GM08714 (cell line): ENCODE results near the gene NRXN3.
"Not testable (repeated sequence)": the region's sequence is repeated elsewhere in the genome, so short reads cannot be mapped to it uniquely, and the experiment has no call there.

Experiments used
- H3K4me3 ChIP-seq: fragments of 200-500 bp; sonication (Bioruptor generic); 2 replicates; pipeline ENCODE4 v1.5.1; 2014; ENCODE audit warnings: mild to moderate bottlenecking, low read length, inconsistent platforms
- ZNF274 ChIP-seq: IDR thresholded peaks from 2 replicates; pipeline ENCODE4 v1.6.1; 2012; ENCODE audit warnings: mild to moderate bottlenecking, low read depth, low read length

The NRXN3 gene

GRCh38 chr14:78414172-78414571 is 244.0 kb downstream of the NRXN3 start:
- TF ChIP-seq ZNF274: no peak
- H3K4me3 ChIP-seq: no peak overlapping the region

- H3K4me3 ChIP-seq: no peak overlapping the region
- TF ChIP-seq ZNF274: no peak
These were observed 247.4 kb downstream of the NRXN3 start for GRCh38 chr14:78417532-78417931.

- TF ChIP-seq ZNF274: no peak
- H3K4me3 ChIP-seq: no peak overlapping the region
These were observed 254.1 kb downstream of the NRXN3 start for GRCh38 chr14:78424311-78424710.

- H3K4me3 ChIP-seq: no peak overlapping the region
- no peak for TF ChIP-seq ZNF274
These were observed 255.2 kb downstream of the NRXN3 start for GRCh38 chr14:78425330-78425729.

- no peak for TF ChIP-seq ZNF274
- no peak overlapping the region for H3K4me3 ChIP-seq
These were observed 255.6 kb downstream of the NRXN3 start for GRCh38 chr14:78425782-78426181.

GRCh38 chr14:78432046-78432445 is 261.9 kb downstream of the NRXN3 start:
- TF ChIP-seq ZNF274: no peak
- no peak overlapping the region for H3K4me3 ChIP-seq

- not testable (repeated sequence) for H3K4me3 ChIP-seq
These were observed 267.3 kb downstream of the NRXN3 start for GRCh38 chr14:78437448-78437847.

GRCh38 chr14:78440356-78440894 is 270.3 kb downstream of the NRXN3 start:
- no peak overlapping the region for H3K4me3 ChIP-seq
- no peak for TF ChIP-seq ZNF274

GRCh38 chr14:78443834-78444233 is 273.7 kb downstream of the NRXN3 start:
- no peak for TF ChIP-seq ZNF274
- no peak overlapping the region for H3K4me3 ChIP-seq

- TF ChIP-seq ZNF274: no peak
- H3K4me3 ChIP-seq: no peak overlapping the region
These were observed 275.1 kb downstream of the NRXN3 start for GRCh38 chr14:78445275-78445674.

GRCh38 chr14:78446807-78447206 is 276.6 kb downstream of the NRXN3 start:
- H3K4me3 ChIP-seq: no peak overlapping the region
- TF ChIP-seq ZNF274: no peak

GRCh38 chr14:78448164-78449094 is 278.3 kb downstream of the NRXN3 start:
- TF ChIP-seq ZNF274: no peak
- no peak overlapping the region for H3K4me3 ChIP-seq

GRCh38 chr14:78450669-78451318 is 280.6 kb downstream of the NRXN3 start:
- no peak overlapping the region for H3K4me3 ChIP-seq
- no peak for TF ChIP-seq ZNF274

- no peak overlapping the region for H3K4me3 ChIP-seq
- no peak for TF ChIP-seq ZNF274
These were observed 281.1 kb downstream of the NRXN3 start for GRCh38 chr14:78451319-78451695.

- no peak for TF ChIP-seq ZNF274
- H3K4me3 ChIP-seq: no peak overlapping the region
These were observed 285.8 kb downstream of the NRXN3 start for GRCh38 chr14:78455896-78456435.
